GM06990 (cell line): ENCODE results near the gene RET.

Experiments used
- DNase-seq: peaks from one replicate; pipeline ENCODE4 v3.0.0-alpha.2; 2011; ENCODE audit not compliant: insufficient read length; ENCODE audit errors: extremely low read depth
- H3K27me3 ChIP-seq: replicated peaks from 2 replicates; pipeline ENCODE4 v1.6.0; 2011; ENCODE audit warnings: low read length; ENCODE audit not compliant: control insufficient read depth, insufficient read depth
- H3K36me3 ChIP-seq: 2 replicates; pipeline ENCODE4 v1.5.1; 2011; ENCODE audit warnings: low read length; ENCODE audit not compliant: control insufficient read depth, insufficient read depth
- H3K4me3 ChIP-seq: replicated peaks from 2 replicates; pipeline ENCODE4 v1.5.1; 2011; ENCODE audit warnings: low read depth, mild to moderate bottlenecking, control low read depth, low read length
- TF ChIP-seq, protein P1 (sequence below): IDR thresholded peaks from 2 replicates; pipeline ENCODE4 v1.5.1; 2011; ENCODE audit warnings: low read length, control low read depth, mild to moderate bottlenecking, inconsistent platforms; ENCODE audit not compliant: insufficient read depth, poor library complexity, severe bottlenecking

The RET gene

DNA sequence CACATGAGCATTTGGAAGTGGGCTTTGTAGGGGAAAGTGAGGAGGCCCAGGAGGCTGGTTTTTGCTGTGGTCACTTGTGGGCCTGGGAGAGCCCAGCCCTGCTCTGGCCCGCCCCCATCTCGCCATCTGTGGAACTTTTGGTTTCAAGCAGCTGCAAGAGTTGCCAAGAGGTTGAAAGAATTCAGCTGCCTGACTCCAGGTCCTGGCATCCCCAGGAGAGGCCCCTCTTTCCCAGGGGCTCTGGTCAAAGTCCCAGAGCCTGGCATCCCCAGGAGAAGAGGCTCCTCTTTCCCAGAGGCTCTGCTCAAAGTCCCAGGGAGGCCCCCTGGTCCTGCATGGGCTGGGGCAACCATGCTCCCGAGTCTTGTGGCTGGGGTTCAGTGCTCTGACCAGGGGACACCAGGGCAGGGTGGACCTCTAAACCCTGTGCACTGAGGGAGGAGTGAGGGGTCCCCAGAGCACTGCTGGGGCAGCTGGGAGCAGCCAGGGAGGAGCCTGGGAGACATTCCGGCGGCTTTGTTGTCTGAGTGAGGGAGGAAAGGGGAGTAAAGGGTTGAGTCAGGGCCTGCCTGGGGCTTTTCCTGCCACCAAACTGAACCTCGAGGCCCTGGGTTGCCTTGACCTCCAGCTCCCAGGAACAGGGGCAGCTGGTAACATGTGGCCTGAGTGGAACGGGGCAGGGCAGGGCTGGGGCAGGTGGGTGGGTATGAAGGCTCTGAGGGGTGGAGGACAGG is 33.6 kb downstream of the RET start:
- Histone ChIP-seq H3K36me3 (no peaks in the 10 kb centered on the region), H3K27me3 (no peaks in the 10 kb centered on the region), H3K4me3 (no peak overlapping the region)
- DNase-seq = no peak
- TF ChIP-seq, protein P1, sequence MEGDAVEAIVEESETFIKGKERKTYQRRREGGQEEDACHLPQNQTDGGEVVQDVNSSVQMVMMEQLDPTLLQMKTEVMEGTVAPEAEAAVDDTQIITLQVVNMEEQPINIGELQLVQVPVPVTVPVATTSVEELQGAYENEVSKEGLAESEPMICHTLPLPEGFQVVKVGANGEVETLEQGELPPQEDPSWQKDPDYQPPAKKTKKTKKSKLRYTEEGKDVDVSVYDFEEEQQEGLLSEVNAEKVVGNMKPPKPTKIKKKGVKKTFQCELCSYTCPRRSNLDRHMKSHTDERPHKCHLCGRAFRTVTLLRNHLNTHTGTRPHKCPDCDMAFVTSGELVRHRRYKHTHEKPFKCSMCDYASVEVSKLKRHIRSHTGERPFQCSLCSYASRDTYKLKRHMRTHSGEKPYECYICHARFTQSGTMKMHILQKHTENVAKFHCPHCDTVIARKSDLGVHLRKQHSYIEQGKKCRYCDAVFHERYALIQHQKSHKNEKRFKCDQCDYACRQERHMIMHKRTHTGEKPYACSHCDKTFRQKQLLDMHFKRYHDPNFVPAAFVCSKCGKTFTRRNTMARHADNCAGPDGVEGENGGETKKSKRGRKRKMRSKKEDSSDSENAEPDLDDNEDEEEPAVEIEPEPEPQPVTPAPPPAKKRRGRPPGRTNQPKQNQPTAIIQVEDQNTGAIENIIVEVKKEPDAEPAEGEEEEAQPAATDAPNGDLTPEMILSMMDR = no peak

DNA sequence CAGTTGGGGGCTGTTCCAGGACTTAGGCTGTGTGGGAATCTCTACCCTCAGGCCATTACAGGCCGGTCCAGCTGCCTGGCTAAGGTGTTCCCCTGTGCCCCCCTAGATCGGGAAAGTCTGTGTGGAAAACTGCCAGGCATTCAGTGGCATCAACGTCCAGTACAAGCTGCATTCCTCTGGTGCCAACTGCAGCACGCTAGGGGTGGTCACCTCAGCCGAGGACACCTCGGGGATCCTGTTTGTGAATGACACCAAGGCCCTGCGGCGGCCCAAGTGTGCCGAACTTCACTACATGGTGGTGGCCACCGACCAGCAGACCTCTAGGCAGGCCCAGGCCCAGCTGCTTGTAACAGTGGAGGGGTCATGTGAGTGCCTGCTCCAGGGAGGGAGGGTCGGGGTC is 34.2 kb downstream of the RET start:
- Histone ChIP-seq H3K36me3 (no peaks in the 10 kb centered on the region), H3K4me3 (no peak overlapping the region), H3K27me3 (no peaks in the 10 kb centered on the region)
- TF ChIP-seq, protein P1 = no peak
- DNase-seq = no peak

DNA sequence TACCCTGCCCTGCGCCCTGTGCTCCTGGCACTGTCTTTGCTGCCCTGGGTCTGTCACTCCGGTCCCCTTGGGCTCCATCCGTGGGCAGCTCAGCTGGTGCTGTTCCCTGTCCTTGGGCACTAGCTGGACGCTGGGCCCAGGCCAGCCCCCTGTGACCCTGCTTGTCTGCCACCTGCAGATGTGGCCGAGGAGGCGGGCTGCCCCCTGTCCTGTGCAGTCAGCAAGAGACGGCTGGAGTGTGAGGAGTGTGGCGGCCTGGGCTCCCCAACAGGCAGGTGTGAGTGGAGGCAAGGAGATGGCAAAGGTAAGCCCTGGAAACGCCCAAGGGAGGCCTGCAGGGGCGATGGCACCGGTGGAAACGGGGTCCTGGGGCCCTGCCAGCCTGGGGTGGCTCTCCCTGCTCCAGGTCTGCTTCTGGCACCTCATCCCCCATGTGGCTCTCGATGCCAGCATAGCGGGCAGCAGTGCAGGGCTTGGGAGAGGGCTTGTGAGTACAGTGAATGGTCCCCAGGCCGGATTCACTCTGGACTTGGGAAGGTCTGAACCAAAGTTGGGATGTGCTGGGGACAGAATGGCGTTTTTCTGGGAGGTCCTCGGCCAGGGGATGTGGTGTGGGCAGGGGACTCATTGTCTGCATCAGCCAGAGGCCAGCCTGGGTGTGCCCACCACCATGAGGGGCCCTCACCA is 35.2 kb downstream of the RET start:
- TF ChIP-seq, protein P1 = no peak
- H3K27me3 ChIP-seq = no peaks in the 10 kb centered on the region
- DNase-seq = no peak
- H3K4me3 ChIP-seq = no peak overlapping the region
- no peaks in the 10 kb centered on the region for H3K36me3 ChIP-seq

DNA sequence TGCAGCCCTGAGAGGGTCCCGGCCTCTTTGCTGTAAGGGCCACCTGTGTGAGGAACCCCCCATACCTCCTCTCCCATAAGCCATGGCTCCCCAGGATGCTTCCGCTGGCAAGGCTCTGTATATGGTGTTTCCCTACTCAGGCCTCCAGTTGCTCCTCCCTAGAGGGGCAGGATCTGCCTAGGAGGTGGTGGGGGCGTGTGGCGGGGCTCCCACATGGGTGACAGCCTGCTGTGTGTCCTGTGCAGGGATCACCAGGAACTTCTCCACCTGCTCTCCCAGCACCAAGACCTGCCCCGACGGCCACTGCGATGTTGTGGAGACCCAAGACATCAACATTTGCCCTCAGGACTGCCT is 35.7 kb downstream of the RET start:
- no peak for DNase-seq
- no peak overlapping the region for H3K4me3 ChIP-seq
- no peaks in the 10 kb centered on the region for H3K36me3 ChIP-seq
- TF ChIP-seq, protein P1 = no peak
- no peaks in the 10 kb centered on the region for H3K27me3 ChIP-seq

DNA sequence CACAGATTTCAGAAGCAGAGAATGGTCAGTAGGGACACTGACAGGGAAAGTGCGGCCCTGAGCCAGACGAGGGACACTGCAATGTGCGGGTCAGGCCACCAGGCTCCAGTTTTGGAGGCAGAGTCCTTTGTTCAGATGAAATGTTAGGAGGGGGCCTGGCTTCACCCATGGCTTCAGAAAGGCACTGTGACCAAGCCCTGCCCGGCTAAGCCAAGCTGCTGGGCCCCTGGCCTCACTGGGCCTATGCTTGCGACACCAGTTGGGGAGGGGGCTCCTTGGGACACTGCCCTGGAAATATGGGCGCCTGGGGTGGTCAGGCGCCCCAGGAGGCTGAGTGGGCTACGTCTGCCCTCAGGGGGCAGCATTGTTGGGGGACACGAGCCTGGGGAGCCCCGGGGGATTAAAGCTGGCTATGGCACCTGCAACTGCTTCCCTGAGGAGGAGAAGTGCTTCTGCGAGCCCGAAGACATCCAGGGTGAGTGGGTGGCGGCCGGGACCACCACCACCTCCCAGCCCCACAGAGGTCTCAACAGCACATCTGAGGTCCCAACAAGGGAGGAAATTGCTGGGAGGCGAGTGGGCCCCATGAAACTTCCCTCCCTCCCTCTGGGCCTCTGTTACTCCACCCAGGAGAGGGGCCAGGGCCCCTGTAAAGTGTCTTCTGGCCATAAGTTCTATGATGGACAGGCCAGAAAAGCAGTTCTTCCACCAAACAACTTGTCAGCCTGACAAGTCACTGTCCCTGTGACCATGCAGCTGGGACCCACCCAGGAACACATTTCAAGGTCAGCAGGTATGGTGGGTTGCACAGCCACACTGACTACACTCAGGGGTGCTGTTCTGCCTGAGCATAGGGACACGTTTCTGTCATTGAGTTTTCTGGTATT is 36.6 kb downstream of the RET start:
- H3K4me3 ChIP-seq = no peak overlapping the region
- TF ChIP-seq, protein P1 = no peak
- no peaks in the 10 kb centered on the region for H3K36me3 ChIP-seq
- no peak for DNase-seq
- no peaks in the 10 kb centered on the region for H3K27me3 ChIP-seq
